Measurements from ENCODE around the gene SDS.

- TF ChIP-seq CTCF (IDR thresholded peaks at IDR 0.05; ENCODE audit: insufficient read depth, low read depth, low read length) (no peak), EZH2 (IDR thresholded peaks at IDR 0.05; ENCODE audit: insufficient read depth, low read length) (no peak)
Measured at GRCh38 chr12:113440947-113441782, 37.5 kb upstream of the SDS start.
